Stimulated activated CD4-positive, alpha-beta T cell treated with anti-CD3 and anti-CD28 coated beads, Interleukin-1b, Interleukin-23, amount 100 ng/mL, for 1 hour (primary cell): Measurements from ENCODE around the gene SACM1L.

ENCODE experiments used
- DNase-seq, 2 donors: peaks; one replicate each; pipeline ENCODE4 v3.0.0-alpha.2; 2020; ENCODE audit warnings: low read depth in 2 of 2

The SACM1L gene

GRCh38 chr3:45765266-45765851 is 76.2 kb downstream of the SACM1L start:
- no peak for DNase-seq

- DNase-seq = no peak
These were observed 76.8 kb downstream of the SACM1L start for GRCh38 chr3:45765958-45766357.

GRCh38 chr3:45771166-45771775 is 82.1 kb downstream of the SACM1L start:
- no peak for DNase-seq

- no peak for DNase-seq
These were observed 82.6 kb downstream of the SACM1L start for GRCh38 chr3:45771831-45772230.

- no peak for DNase-seq
These were observed 83.3 kb downstream of the SACM1L start for GRCh38 chr3:45772341-45773035.

- no peak for DNase-seq
These were observed 83.9 kb downstream of the SACM1L start for GRCh38 chr3:45773072-45773471.

- DNase-seq = no peak
These were observed 84.7 kb downstream of the SACM1L start for GRCh38 chr3:45773714-45774449.

- DNase-seq = no peak
These were observed 85.7 kb downstream of the SACM1L start for GRCh38 chr3:45774581-45775521.

GRCh38 chr3:45775571-45776300 is 86.5 kb downstream of the SACM1L start:
- no peak for DNase-seq

- DNase-seq = no peak
These were observed 87.1 kb downstream of the SACM1L start for GRCh38 chr3:45776301-45776595.

GRCh38 chr3:45776611-45777010 is 87.4 kb downstream of the SACM1L start:
- DNase-seq = no peak

- DNase-seq = no peak
These were observed 88.0 kb downstream of the SACM1L start for GRCh38 chr3:45777111-45777745.

GRCh38 chr3:45777746-45778386 is 88.7 kb downstream of the SACM1L start:
- DNase-seq = no peak

GRCh38 chr3:45778761-45779201 is 89.6 kb downstream of the SACM1L start:
- no peak for DNase-seq

GRCh38 chr3:45779746-45780735 is 90.8 kb downstream of the SACM1L start:
- no peak for DNase-seq

GRCh38 chr3:45781271-45781670 is 92.1 kb downstream of the SACM1L start:
- no peak for DNase-seq

GRCh38 chr3:45781841-45782240 is 92.6 kb downstream of the SACM1L start:
- DNase-seq = no peak

- DNase-seq = no peak
These were observed 93.2 kb downstream of the SACM1L start for GRCh38 chr3:45782381-45782780.

- DNase-seq = no peak
These were observed 94.5 kb downstream of the SACM1L start for GRCh38 chr3:45783667-45784066.
